GM23338 (cell line): Measurements from ENCODE around the gene TTC38.

Source experiments
- EZH2 ChIP-seq: fragments of 200-600 bp; sonication (generic); IDR thresholded peaks from one replicate; pipeline ENCODE4 v1.8.0; 2017; ENCODE audit warnings: antibody characterized with exemption, mild to moderate bottlenecking, low read depth; ENCODE audit not compliant: unreplicated experiment
- POLR2AphosphoS5 ChIP-seq: IDR thresholded peaks from 2 replicates; pipeline ENCODE4 v1.6.1; 2016; ENCODE audit warnings: antibody characterized with exemption, low read depth
- TF ChIP-seq, protein P1 (sequence below), 2 experiments: fragments of 200-600 bp in 1 of 2; sonication (generic) in 1 of 2; conservative IDR thresholded peaks; 2 replicates each; pipeline versions ENCODE4 v1.5.1 to v1.6.1; 2016 to 2017; ENCODE audit warnings: antibody characterized with exemption in 2 of 2, low read depth in 2 of 2, mild to moderate bottlenecking in 2 of 2, moderate library complexity in 1 of 2
- TF ChIP-seq, protein P2 (sequence below): IDR thresholded peaks from one replicate; pipeline ENCODE4 v1.6.1; 2018; ENCODE audit warnings: antibody characterized with exemption; ENCODE audit not compliant: unreplicated experiment

DNA sequence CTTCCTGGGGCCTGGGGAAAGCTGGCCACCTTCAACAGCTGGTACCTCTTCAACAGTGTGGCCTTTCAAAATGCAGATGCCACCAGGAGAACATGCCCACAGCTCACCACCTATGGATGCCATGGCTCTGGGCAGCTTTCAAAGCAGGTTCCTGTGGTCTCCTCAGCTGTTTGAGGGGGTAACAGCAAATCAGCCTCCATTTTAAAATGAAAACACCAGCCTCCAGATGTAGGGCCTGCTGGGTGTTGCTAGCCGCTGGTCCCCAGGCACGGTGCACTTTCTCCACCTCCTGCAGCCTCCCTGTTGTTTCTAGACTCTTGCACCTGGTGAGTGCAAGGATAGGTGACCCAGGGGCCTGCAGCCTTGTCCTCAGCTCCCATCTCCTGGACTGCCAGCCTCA, 27.7 kb upstream of the TTC38 start:
- TF ChIP-seq, protein P1, sequence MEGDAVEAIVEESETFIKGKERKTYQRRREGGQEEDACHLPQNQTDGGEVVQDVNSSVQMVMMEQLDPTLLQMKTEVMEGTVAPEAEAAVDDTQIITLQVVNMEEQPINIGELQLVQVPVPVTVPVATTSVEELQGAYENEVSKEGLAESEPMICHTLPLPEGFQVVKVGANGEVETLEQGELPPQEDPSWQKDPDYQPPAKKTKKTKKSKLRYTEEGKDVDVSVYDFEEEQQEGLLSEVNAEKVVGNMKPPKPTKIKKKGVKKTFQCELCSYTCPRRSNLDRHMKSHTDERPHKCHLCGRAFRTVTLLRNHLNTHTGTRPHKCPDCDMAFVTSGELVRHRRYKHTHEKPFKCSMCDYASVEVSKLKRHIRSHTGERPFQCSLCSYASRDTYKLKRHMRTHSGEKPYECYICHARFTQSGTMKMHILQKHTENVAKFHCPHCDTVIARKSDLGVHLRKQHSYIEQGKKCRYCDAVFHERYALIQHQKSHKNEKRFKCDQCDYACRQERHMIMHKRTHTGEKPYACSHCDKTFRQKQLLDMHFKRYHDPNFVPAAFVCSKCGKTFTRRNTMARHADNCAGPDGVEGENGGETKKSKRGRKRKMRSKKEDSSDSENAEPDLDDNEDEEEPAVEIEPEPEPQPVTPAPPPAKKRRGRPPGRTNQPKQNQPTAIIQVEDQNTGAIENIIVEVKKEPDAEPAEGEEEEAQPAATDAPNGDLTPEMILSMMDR (conservative IDR thresholded peaks at IDR 0.05; ENCODE audit: low read depth in 2 of 2), result no peak
- TF ChIP-seq POLR2AphosphoS5 (no peak), EZH2 (no peak)
- TF ChIP-seq, protein P2, sequence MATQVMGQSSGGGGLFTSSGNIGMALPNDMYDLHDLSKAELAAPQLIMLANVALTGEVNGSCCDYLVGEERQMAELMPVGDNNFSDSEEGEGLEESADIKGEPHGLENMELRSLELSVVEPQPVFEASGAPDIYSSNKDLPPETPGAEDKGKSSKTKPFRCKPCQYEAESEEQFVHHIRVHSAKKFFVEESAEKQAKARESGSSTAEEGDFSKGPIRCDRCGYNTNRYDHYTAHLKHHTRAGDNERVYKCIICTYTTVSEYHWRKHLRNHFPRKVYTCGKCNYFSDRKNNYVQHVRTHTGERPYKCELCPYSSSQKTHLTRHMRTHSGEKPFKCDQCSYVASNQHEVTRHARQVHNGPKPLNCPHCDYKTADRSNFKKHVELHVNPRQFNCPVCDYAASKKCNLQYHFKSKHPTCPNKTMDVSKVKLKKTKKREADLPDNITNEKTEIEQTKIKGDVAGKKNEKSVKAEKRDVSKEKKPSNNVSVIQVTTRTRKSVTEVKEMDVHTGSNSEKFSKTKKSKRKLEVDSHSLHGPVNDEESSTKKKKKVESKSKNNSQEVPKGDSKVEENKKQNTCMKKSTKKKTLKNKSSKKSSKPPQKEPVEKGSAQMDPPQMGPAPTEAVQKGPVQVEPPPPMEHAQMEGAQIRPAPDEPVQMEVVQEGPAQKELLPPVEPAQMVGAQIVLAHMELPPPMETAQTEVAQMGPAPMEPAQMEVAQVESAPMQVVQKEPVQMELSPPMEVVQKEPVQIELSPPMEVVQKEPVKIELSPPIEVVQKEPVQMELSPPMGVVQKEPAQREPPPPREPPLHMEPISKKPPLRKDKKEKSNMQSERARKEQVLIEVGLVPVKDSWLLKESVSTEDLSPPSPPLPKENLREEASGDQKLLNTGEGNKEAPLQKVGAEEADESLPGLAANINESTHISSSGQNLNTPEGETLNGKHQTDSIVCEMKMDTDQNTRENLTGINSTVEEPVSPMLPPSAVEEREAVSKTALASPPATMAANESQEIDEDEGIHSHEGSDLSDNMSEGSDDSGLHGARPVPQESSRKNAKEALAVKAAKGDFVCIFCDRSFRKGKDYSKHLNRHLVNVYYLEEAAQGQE, result no peak
